Measurements from ENCODE around the gene GPRIN1. TPM values are rescaled to one million over a fixed set of nuclear protein-coding genes. Genes with fewer than 3 reads are reported as not detected.
"Not testable (repeated sequence)": the region's sequence is repeated elsewhere in the genome, so short reads cannot be mapped to it uniquely, and the experiment has no call there.

Gene GPRIN1
- polyA plus RNA-seq, 1 donor: 7.0 TPM

DNA sequence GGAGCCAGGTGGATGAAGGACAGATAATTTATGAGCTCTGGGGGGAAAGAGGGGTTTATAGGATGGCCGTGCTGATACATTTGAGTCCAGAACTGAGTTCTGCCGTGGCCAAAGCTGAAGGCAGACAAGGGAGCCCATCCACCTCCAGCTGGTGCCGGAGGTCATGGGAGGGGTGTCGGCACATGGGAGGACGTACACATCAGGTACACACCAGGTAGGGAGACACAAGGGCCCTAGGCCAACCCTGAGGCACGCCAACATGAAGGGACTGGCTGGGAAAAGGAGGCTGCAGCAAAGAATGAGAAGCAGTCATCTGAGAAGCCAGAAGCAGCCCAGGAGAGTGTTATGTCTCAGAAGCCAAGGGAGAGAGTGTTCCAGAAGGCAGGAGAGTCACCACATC lies 2.1 kb upstream of the GPRIN1 start:
- Histone ChIP-seq H3K27me3 (ENCODE audit: control insufficient read depth, insufficient read depth, low read length) (peaks cover 61% of the 10 kb centered on the region), H3K4me1 (ENCODE audit: control insufficient read depth, insufficient read depth, low read length) (no peaks in the 10 kb centered on the region), H3K4me3 (ENCODE audit: low read length) (no peak overlapping the region), H3K36me3 (ENCODE audit: control insufficient read depth, insufficient read depth, low read length) (no peaks in the 10 kb centered on the region), H3K9me3 (ENCODE audit: control insufficient read depth, low read depth, low read length) (no peaks in the 10 kb centered on the region), H3K27ac (ENCODE audit: low read length) (no peak overlapping the region)
- no peak for DNase-seq
- WGBS (ENCODE audit: insufficient coverage, low lambda C conversion rate): no CpG with 5 or more reads among the region's 6 CpGs

DNA sequence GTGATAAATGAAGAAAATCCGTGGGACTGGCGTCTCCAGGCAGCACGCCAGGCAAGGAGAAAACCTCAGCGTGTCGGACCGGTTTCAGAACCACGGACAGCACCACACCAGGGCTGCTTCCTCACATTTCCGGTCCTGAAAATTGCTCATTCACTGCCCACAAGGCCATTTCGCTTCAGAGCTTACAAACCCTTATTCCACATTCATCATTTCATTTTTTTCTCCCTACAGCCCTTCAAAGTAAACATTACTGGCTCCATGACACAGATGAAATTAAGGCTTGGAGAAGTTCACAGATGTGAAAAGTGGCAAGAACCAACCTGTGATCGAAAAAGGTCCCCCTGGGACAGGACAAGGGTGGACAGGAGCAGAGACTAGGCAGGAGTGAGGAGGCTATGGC lies 1.5 kb upstream of the GPRIN1 start:
- H3K27ac ChIP-seq (ENCODE audit: low read length): no peak overlapping the region
- DNase-seq: peak; percentile 50 to 58
- no peak overlapping the region for H3K4me3 ChIP-seq (ENCODE audit: low read length)
- WGBS (ENCODE audit: insufficient coverage, low lambda C conversion rate): 0% methylated on average over 1 of the region's 10 CpGs
- no peaks in the 10 kb centered on the region for H3K9me3 ChIP-seq (ENCODE audit: control insufficient read depth, low read depth, low read length)
- H3K27me3 ChIP-seq (ENCODE audit: control insufficient read depth, insufficient read depth, low read length): peaks cover 56% of the 10 kb centered on the region
- no peaks in the 10 kb centered on the region for H3K36me3 ChIP-seq (ENCODE audit: control insufficient read depth, insufficient read depth, low read length)
- no peaks in the 10 kb centered on the region for H3K4me1 ChIP-seq (ENCODE audit: control insufficient read depth, insufficient read depth, low read length)

- no CpG with 5 or more reads among the region's 31 CpGs for WGBS (ENCODE audit: insufficient coverage, low lambda C conversion rate)
- Histone ChIP-seq H3K4me1 (ENCODE audit: control insufficient read depth, insufficient read depth, low read length) (no peaks in the 10 kb centered on the region), H3K27me3 (ENCODE audit: control insufficient read depth, insufficient read depth, low read length) (peaks cover 45% of the 10 kb centered on the region), H3K27ac (ENCODE audit: low read length) (no peak overlapping the region), H3K9me3 (ENCODE audit: control insufficient read depth, low read depth, low read length) (no peaks in the 10 kb centered on the region), H3K36me3 (ENCODE audit: control insufficient read depth, insufficient read depth, low read length) (no peaks in the 10 kb centered on the region), H3K4me3 (ENCODE audit: low read length) (peak overlapping the region; percentile 54)
- no peak for DNase-seq
These were observed 448 bp upstream of the GPRIN1 start for GRCh38 chr5:176610435-176610773.

DNA sequence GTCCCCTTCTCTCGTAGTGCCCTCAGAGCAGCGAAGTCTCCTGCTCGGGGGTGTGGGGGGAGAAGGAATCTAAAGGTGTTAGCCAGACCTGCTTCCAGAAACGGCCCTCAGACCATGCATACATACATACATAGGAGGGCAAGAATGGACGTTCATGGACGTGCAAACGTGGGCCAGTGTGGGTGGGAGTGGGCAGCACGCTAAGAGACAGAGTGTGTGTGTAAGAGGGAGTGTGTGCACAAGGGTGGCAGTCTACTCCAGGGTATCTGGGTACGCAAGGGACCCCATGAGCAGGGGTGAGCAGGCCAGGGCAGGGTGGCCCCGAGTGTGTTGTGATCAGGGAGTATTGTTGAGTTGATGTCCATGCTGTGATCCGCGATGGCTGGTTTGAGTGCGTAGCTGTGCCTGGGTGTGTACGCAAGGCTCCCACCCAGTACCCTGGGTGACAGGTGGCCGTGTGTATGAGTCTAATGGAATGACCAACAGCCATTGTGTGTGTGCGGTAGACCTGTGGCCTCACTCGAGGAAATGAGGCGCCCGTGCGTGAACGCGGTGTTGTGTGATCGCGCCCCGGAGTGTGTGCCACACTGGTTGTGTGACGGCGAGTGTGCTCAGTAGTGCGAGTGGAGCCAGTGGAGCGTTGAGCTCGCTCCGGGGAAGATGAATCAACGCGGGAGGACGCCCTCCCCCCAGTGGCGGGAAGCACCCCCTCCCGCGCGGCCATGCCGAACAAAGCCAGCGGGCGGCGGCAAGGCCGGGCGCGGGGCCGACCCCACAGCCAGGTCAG lies 826 bp downstream of the GPRIN1 start:
- Histone ChIP-seq H3K4me1 (ENCODE audit: control insufficient read depth, insufficient read depth, low read length) (no peaks in the 10 kb centered on the region), H3K36me3 (ENCODE audit: control insufficient read depth, insufficient read depth, low read length) (no peaks in the 10 kb centered on the region), H3K27me3 (ENCODE audit: control insufficient read depth, insufficient read depth, low read length) (peaks cover 44% of the 10 kb centered on the region), H3K9me3 (ENCODE audit: control insufficient read depth, low read depth, low read length) (no peaks in the 10 kb centered on the region), H3K27ac (ENCODE audit: low read length) (no peak overlapping the region), H3K4me3 (ENCODE audit: low read length) (no peak overlapping the region)
- no peak for DNase-seq
- WGBS (ENCODE audit: insufficient coverage, low lambda C conversion rate): no CpG with 5 or more reads among the region's 46 CpGs

- Histone ChIP-seq H3K4me3 (ENCODE audit: low read length) (no peak overlapping the region), H3K4me1 (ENCODE audit: control insufficient read depth, insufficient read depth, low read length) (no peaks in the 10 kb centered on the region), H3K27me3 (ENCODE audit: control insufficient read depth, insufficient read depth, low read length) (peaks cover 41% of the 10 kb centered on the region), H3K27ac (ENCODE audit: low read length) (no peak overlapping the region), H3K36me3 (ENCODE audit: control insufficient read depth, insufficient read depth, low read length) (no peaks in the 10 kb centered on the region), H3K9me3 (ENCODE audit: control insufficient read depth, low read depth, low read length) (no peaks in the 10 kb centered on the region)
- no peak for DNase-seq
- no CpG with 5 or more reads among the region's 4 CpGs for WGBS (ENCODE audit: insufficient coverage, low lambda C conversion rate)
These were observed 1.7 kb downstream of the GPRIN1 start for GRCh38 chr5:176608142-176608705.

- Histone ChIP-seq H3K4me3 (ENCODE audit: low read length) (no peak overlapping the region), H3K36me3 (ENCODE audit: control insufficient read depth, insufficient read depth, low read length) (no peaks in the 10 kb centered on the region), H3K4me1 (ENCODE audit: control insufficient read depth, insufficient read depth, low read length) (no peaks in the 10 kb centered on the region), H3K27ac (ENCODE audit: low read length) (no peak overlapping the region), H3K9me3 (ENCODE audit: control insufficient read depth, low read depth, low read length) (no peaks in the 10 kb centered on the region), H3K27me3 (ENCODE audit: control insufficient read depth, insufficient read depth, low read length) (peaks cover 28% of the 10 kb centered on the region)
- no CpG with 5 or more reads among the region's 3 CpGs for WGBS (ENCODE audit: insufficient coverage, low lambda C conversion rate)
- no peak for DNase-seq
These were observed 3.1 kb downstream of the GPRIN1 start for GRCh38 chr5:176606875-176607274.

DNA sequence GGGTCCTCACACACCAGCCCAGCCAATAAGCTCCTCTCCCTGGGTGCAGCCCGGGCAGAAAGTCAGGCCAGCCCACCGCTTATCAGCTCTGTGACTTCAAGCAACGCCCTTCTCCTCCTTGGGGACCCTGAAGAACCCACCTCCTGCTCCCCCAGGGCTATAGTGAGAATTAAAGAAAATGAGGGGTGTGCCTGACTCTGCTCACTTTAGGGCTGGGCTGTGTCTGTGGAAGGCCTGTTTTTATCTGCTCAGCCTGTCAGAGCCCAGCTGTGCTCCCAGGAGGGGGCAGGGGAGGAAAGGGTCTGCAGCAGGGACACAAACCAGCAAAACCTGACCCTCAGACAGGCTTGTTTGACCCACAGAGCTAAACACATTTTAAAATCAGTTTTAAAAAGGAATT lies 3.9 kb downstream of the GPRIN1 start:
- Histone ChIP-seq H3K4me1 (ENCODE audit: control insufficient read depth, insufficient read depth, low read length) (no peaks in the 10 kb centered on the region), H3K27ac (ENCODE audit: low read length) (no peak overlapping the region), H3K36me3 (ENCODE audit: control insufficient read depth, insufficient read depth, low read length) (no peaks in the 10 kb centered on the region), H3K4me3 (ENCODE audit: low read length) (no peak overlapping the region), H3K27me3 (ENCODE audit: control insufficient read depth, insufficient read depth, low read length) (peaks cover 22% of the 10 kb centered on the region), H3K9me3 (ENCODE audit: control insufficient read depth, low read depth, low read length) (no peaks in the 10 kb centered on the region)
- WGBS (ENCODE audit: insufficient coverage, low lambda C conversion rate): no CpG with 5 or more reads among the region's 3 CpGs
- no peak for DNase-seq

- no CpG with 5 or more reads among the region's 2 CpGs for WGBS (ENCODE audit: insufficient coverage, low lambda C conversion rate)
- H3K27ac ChIP-seq (ENCODE audit: low read length): no peak overlapping the region
- no peak overlapping the region for H3K4me3 ChIP-seq (ENCODE audit: low read length)
- H3K4me1 ChIP-seq (ENCODE audit: control insufficient read depth, insufficient read depth, low read length): no peaks in the 10 kb centered on the region
- DNase-seq: no peak
- H3K27me3 ChIP-seq (ENCODE audit: control insufficient read depth, insufficient read depth, low read length): peaks cover 10% of the 10 kb centered on the region
- no peaks in the 10 kb centered on the region for H3K9me3 ChIP-seq (ENCODE audit: control insufficient read depth, low read depth, low read length)
- no peaks in the 10 kb centered on the region for H3K36me3 ChIP-seq (ENCODE audit: control insufficient read depth, insufficient read depth, low read length)
These were observed 6.9 kb downstream of the GPRIN1 start for GRCh38 chr5:176603091-176603490.

GRCh38 chr5:176601901-176602482 lies 8.0 kb downstream of the GPRIN1 start:
- H3K36me3 ChIP-seq (ENCODE audit: control insufficient read depth, insufficient read depth, low read length): no peaks in the 10 kb centered on the region
- H3K4me1 ChIP-seq (ENCODE audit: control insufficient read depth, insufficient read depth, low read length): no peaks in the 10 kb centered on the region
- no CpG with 5 or more reads among the region's 12 CpGs for WGBS (ENCODE audit: insufficient coverage, low lambda C conversion rate)
- H3K9me3 ChIP-seq (ENCODE audit: control insufficient read depth, low read depth, low read length): no peaks in the 10 kb centered on the region
- peaks cover 15% of the 10 kb centered on the region for H3K27me3 ChIP-seq (ENCODE audit: control insufficient read depth, insufficient read depth, low read length)
- H3K27ac ChIP-seq (ENCODE audit: low read length): no peak overlapping the region
- H3K4me3 ChIP-seq (ENCODE audit: low read length): no peak overlapping the region
- DNase-seq: no peak

DNA sequence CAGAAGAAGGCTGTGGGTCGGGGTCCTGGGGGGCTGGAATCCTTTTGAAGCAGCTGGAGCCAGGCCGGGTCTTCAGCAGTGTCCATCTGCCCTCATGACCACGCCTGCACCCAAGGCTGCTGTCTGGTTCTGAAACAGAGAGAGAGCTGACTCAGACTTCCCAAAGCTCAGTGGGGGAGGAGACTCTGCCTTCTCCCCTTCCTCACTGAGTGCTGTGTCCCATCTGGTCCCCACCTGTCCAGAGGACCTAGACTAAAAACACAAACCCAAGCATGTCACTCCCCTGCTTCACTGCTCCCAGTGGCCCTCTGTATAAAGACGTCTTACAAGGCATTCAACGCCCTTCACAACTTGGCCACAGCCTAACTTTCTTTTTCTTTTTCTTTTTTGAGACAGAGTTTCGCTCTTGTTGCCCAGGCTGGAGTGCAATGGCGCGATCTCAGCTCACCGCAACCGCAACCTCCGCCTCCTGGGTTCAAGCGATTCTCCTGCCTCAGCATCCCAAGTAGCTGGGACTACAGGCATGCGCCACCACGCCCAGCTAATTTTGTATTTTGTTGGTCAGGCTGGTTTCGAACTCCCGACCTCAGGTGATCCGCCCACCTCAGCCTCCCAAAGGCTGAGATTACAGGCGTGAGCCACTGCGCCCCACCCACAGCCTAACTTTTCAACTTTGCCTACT lies 10.1 kb downstream of the GPRIN1 start:
- H3K4me1 ChIP-seq (ENCODE audit: control insufficient read depth, insufficient read depth, low read length); H3K36me3 ChIP-seq (ENCODE audit: control insufficient read depth, insufficient read depth, low read length); DNase-seq; H3K4me3 ChIP-seq (ENCODE audit: low read length); H3K27ac ChIP-seq (ENCODE audit: low read length); H3K9me3 ChIP-seq (ENCODE audit: control insufficient read depth, low read depth, low read length): not testable (repeated sequence)
- H3K27me3 ChIP-seq (ENCODE audit: control insufficient read depth, insufficient read depth, low read length): peaks cover 15% of the 10 kb centered on the region
- 100% methylated on average over 2 of the region's 19 CpGs for WGBS (ENCODE audit: insufficient coverage, low lambda C conversion rate)

Data from large intestine (tissue), 3 donors.